Measurements from ENCODE around the gene ZNF43. TPM values are rescaled to one million over a fixed set of nuclear protein-coding genes. Genes with fewer than 3 reads are reported as not detected.
"Not testable (repeated sequence)": the region's sequence is repeated elsewhere in the genome, so short reads cannot be mapped to it uniquely, and the experiment has no call there.

Gene ZNF43
- polyA plus RNA-seq, 1 experiment, result 6.3 TPM

DNA sequence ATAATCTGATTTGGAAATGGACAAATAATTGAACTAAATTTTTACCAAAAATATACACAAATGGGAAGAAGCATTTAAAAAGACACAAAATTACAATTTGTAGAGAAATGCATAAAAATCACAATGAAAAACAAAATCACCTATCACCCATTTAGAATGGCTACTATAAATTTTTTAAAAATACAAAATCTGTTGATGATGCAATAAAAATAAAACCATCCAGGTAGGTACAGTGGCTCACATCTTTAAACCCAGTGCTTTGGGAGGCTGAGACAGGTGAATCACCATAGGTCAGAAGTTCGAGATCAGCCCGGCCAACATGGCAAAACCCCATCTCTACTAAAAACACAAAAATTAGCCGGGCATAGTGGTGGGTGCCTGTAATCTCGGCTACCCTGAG, 23.5 kb downstream of the ZNF43 start:
- DNase-seq (ENCODE audit: low read depth, low spot score), result no peak
- CTCF ChIA-PET, result no interaction called here
- Histone ChIP-seq H3K27ac (ENCODE audit: low read depth, low read length) (no peak overlapping the region), H3K9me3 (ENCODE audit: control insufficient read depth, insufficient read depth, low read length) (peaks cover 48% of the 10 kb centered on the region), H3K27me3 (ENCODE audit: control insufficient read depth, insufficient read depth, low read length) (no peaks in the 10 kb centered on the region), H3K4me3 (ENCODE audit: low read depth, low read length) (no peak overlapping the region)
- POLR2A ChIA-PET, result no interaction called here
- TF ChIP-seq, protein P1, sequence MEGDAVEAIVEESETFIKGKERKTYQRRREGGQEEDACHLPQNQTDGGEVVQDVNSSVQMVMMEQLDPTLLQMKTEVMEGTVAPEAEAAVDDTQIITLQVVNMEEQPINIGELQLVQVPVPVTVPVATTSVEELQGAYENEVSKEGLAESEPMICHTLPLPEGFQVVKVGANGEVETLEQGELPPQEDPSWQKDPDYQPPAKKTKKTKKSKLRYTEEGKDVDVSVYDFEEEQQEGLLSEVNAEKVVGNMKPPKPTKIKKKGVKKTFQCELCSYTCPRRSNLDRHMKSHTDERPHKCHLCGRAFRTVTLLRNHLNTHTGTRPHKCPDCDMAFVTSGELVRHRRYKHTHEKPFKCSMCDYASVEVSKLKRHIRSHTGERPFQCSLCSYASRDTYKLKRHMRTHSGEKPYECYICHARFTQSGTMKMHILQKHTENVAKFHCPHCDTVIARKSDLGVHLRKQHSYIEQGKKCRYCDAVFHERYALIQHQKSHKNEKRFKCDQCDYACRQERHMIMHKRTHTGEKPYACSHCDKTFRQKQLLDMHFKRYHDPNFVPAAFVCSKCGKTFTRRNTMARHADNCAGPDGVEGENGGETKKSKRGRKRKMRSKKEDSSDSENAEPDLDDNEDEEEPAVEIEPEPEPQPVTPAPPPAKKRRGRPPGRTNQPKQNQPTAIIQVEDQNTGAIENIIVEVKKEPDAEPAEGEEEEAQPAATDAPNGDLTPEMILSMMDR (IDR thresholded peaks at IDR 0.05; ENCODE audit: low read depth, low read length), result no peak

DNA sequence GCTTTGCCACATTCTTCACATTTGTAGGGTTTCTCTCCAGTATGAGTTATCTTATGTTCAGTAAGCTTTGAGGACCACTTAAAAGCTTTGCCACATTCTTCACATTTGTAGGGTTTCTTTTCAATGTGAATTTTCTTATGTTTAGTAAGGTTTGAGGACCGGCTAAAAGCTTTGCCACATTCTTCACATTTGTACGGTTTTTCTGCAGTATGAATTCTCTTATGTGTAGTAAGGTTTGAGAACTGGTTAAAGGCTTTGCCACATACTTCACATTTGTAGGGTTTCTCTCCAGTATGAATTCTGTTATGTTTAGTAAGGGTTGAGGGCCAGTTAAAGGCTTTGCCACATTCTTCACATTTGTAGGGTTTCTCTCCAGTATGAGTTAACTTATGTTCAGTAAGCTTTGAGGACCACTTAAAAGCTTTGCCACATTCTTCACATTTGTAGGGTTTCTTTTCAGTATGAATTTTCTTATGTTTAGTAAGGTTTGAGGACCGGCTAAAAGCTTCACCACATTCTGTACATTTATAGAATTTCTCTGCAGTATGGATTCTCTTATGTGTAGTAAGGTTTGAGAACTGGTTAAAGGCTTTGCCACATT, 27.5 kb downstream of the ZNF43 start:
- H3K9me3 ChIP-seq (ENCODE audit: control insufficient read depth, insufficient read depth, low read length), result peaks cover 40% of the 10 kb centered on the region
- DNase-seq (ENCODE audit: low read depth, low spot score); H3K27me3 ChIP-seq (ENCODE audit: control insufficient read depth, insufficient read depth, low read length); H3K27ac ChIP-seq (ENCODE audit: low read depth, low read length); POLR2A ChIA-PET; H3K4me3 ChIP-seq (ENCODE audit: low read depth, low read length): not testable (repeated sequence)
- CTCF ChIA-PET, result interaction anchor here (0.6 kb wide), 1 partner anchor 232 kb away, joined by 4 read pairs; no protein-coding TSS in a partner anchor

DNA sequence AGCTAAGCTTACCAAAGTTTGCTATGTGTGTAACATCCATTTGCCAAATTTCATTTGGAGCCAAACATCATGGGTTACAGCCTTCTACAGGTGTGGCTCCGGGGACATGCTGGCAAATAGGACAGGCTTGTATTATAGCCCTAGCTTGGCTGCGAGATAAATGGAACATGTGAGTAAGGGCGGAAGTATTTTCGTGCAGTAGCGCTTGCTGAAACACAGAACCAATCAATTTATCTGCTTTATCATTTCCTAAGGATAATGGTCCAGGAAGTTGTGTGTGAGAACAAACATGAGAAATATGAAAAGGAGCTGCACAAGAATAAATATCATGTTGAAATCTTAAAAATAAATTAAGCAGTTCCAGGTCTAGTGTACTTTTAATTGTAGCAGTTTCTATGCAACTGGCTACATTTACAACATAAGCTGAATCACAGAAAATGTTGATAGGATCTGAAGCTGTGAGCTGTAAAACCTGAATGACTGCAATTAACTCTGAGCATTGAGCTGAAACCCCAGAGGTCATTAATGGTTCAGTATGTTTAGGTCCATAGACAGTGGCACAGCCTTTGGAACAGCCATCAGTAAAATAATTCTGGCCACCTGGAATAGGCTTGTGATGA, 46.4 kb downstream of the ZNF43 start:
- Histone ChIP-seq H3K27me3 (ENCODE audit: control insufficient read depth, insufficient read depth, low read length) (no peaks in the 10 kb centered on the region), H3K9me3 (ENCODE audit: control insufficient read depth, insufficient read depth, low read length) (peaks cover 9% of the 10 kb centered on the region; the same call in 1 of the 2 replicates), H3K27ac (ENCODE audit: low read depth, low read length) (no peak overlapping the region), H3K4me3 (ENCODE audit: low read depth, low read length) (no peak overlapping the region)
- ChIA-PET CTCF (no interaction called here), POLR2A (no interaction called here)
- DNase-seq (ENCODE audit: low read depth, low spot score), result no peak
- TF ChIP-seq, protein P1 (IDR thresholded peaks at IDR 0.05; ENCODE audit: low read depth, low read length), result no peak

DNA sequence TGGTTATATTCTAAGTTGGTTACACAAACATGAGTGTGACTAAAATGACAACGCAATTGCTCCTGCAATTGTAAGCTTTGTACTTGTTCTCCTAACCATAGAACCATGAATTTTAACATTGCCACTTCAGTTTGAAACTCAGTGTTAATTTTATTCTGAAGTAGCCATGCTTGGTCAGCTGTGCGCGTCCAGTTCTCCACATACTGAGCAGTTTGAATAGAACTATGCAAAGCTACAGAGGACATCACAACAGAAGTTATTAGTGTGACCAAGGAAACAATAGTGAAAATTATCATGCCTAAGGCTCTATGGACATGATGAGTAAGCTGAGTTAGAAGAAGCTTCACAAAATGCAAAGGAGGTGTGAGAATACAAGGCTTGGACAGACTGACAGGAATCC, 49.0 kb downstream of the ZNF43 start:
- ChIA-PET POLR2A (no interaction called here), CTCF (no interaction called here)
- Histone ChIP-seq H3K27ac (ENCODE audit: low read depth, low read length) (no peak overlapping the region), H3K4me3 (ENCODE audit: low read depth, low read length) (no peak overlapping the region), H3K9me3 (ENCODE audit: control insufficient read depth, insufficient read depth, low read length) (peaks cover 9% of the 10 kb centered on the region), H3K27me3 (ENCODE audit: control insufficient read depth, insufficient read depth, low read length) (no peaks in the 10 kb centered on the region)
- TF ChIP-seq, protein P1 (IDR thresholded peaks at IDR 0.05; ENCODE audit: low read depth, low read length), result no peak
- no peak for DNase-seq (ENCODE audit: low read depth, low spot score)

DNA sequence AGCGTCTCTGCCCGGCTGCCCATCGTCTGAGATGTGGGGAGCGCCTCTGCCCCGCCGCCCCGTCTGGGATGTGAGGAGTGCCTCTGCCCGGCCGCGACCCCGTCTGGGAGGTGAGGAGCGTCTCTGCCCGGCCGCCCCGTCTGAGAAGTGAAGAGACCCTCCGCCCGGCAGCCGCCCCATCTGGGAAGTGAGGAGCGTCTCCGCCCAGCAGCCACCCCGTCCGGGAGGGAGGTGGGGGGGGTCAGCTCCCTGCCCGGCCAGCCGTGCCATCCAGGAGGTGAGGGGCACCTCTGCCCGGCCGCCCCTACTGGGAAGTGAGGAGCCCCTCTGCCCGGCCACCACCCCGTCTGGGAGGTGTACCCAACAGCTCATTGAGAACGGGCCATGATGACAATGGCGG, 60.2 kb downstream of the ZNF43 start:
- CTCF ChIA-PET; POLR2A ChIA-PET; H3K27ac ChIP-seq (ENCODE audit: low read depth, low read length); H3K4me3 ChIP-seq (ENCODE audit: low read depth, low read length); DNase-seq (ENCODE audit: low read depth, low spot score); H3K27me3 ChIP-seq (ENCODE audit: control insufficient read depth, insufficient read depth, low read length): not testable (repeated sequence)
- peaks cover 19% of the 10 kb centered on the region for H3K9me3 ChIP-seq (ENCODE audit: control insufficient read depth, insufficient read depth, low read length)

DNA sequence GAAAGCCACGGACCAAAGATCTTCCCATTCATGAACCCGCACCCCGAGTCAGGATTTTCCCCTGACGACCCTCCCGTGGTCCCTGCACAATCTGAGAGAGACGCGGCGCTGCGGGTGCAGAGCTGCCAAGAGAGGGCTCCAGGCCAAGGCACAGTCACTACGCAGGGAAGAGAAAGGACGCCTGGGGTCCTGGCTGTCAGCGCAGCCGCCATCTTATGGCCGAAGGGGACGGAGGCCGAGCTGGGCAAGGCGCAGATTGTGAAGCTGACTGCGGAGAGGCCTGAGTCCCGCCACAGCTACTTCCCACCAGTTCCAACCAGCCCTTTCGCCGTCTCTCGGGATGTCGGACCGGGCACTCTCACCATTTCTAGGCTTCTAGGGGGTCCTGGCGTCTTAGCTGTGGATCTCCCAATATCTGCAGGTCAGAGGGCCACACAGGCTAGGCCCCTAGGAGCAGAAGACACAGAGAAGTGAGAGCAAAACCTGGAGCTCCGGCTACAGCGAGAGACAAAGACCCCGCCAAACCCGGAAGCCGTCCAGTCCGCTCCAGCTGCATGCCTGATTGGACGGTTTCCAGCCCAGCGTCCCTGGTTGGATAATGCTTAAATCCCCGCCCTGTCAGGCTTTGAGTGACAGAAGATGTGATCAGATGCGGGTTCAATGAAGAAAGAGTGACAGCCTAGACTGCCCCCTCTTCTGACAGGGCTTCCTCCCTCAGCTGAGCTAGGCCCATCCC, 68.7 kb downstream of the ZNF43 start, which contains the start of gene ZNF100:
Gene ZNF100 (minus strand): TSS at position 515 of the 736 bp plus-strand sequence. CDS start 150 bp downstream, at position 365.
- Histone ChIP-seq H3K9me3 (ENCODE audit: control insufficient read depth, insufficient read depth, low read length) (peaks cover 6% of the 10 kb centered on the region), H3K27me3 (ENCODE audit: control insufficient read depth, insufficient read depth, low read length) (no peaks in the 10 kb centered on the region), H3K27ac (ENCODE audit: low read depth, low read length) (peak within 1 kb of the TSS; percentile 77), H3K4me3 (ENCODE audit: low read depth, low read length) (peak within 1 kb of the TSS; percentile 85)
- CTCF ChIA-PET, result interaction anchor here (0.7 to 1.0 kb wide), 2 partner anchors 84 to 87 kb away, joined by 3 to 11 read pairs; no protein-coding TSS in a partner anchor
- peak; percentile 82 for DNase-seq (ENCODE audit: low read depth, low spot score)
- POLR2A ChIA-PET, result interaction anchor here (0.8 to 1.5 kb wide), 3 partner anchors 69 to 1867 kb away, joined by 3 to 6 read pairs (median 6); partner anchors contain the start of gene ZNF43
- TF ChIP-seq, protein P1 (IDR thresholded peaks at IDR 0.05; ENCODE audit: low read depth, low read length), result no peak

- H3K9me3 ChIP-seq (ENCODE audit: control insufficient read depth, insufficient read depth, low read length); DNase-seq (ENCODE audit: low read depth, low spot score); H3K27me3 ChIP-seq (ENCODE audit: control insufficient read depth, insufficient read depth, low read length): not testable (repeated sequence)
- Histone ChIP-seq H3K4me3 (ENCODE audit: low read depth, low read length) (peak overlapping the region; percentile 85), H3K27ac (ENCODE audit: low read depth, low read length) (peak overlapping the region; percentile 77)
- POLR2A ChIA-PET, result interaction anchor here (1.4 to 1.5 kb wide), 2 partner anchors 85 to 1867 kb away, joined by 6 read pairs; no protein-coding TSS in a partner anchor
- CTCF ChIA-PET, result interaction anchor here (1.0 kb wide), 1 partner anchor 85 kb away, joined by 3 read pairs; no protein-coding TSS in a partner anchor
Measured at GRCh38 chr19:21766705-21767064, 69.3 kb downstream of the ZNF43 start.
